Measurements from ENCODE around the gene WDR82. TPM values are rescaled to one million over a fixed set of nuclear protein-coding genes. Genes with fewer than 3 reads are reported as not detected.
A peak's percentile ranks its signal among the peaks of the same experiment; 100 is the strongest.

The WDR82 gene
- total RNA-seq, 4 donors from 2014 or later: 49.5 to 60.3 (median 56.3) TPM

- DNase-seq (ENCODE audit: low spot score in 2 of 2): no peak
- no peak overlapping the region for H3K4me3 ChIP-seq (ENCODE audit: low read depth, poor library complexity, severe bottlenecking)
- WGBS, 2 donors: 78 to 89% methylated on average over 4 of the region's 4 CpGs
- intact Hi-C loops (cut with DNase I; ENCODE audit: low total_unique reads): no loop called here
- TF ChIP-seq POLR2A (IDR thresholded peaks at IDR 0.05) (no peak), CTCF (IDR thresholded peaks at IDR 0.05) (no peak)
Measured at GRCh38 chr3:52240886-52241370, 37.5 kb downstream of the WDR82 start.

- peak; percentile 78 to 94 for DNase-seq (ENCODE audit: low spot score in 2 of 2)
- no peak overlapping the region for H3K4me3 ChIP-seq (ENCODE audit: low read depth, poor library complexity, severe bottlenecking)
- TF ChIP-seq CTCF (IDR thresholded peaks at IDR 0.05) (no peak), POLR2A (IDR thresholded peaks at IDR 0.05) (no peak)
- intact Hi-C loops (cut with DNase I; ENCODE audit: low total_unique reads): no loop called here
- WGBS, 2 donors: 89 to 95% methylated on average over 1 of the region's 1 CpG
Measured at GRCh38 chr3:52240059-52240885, 38.2 kb downstream of the WDR82 start.

GRCh38 chr3:52238761-52239701 is 39.4 kb downstream of the WDR82 start, which contains the start of gene TWF2:
Gene TWF2 (minus strand): TSS chr3:52239158. CDS start chr3:52239016, 142 bp downstream.
- DNase-seq (ENCODE audit: low spot score in 2 of 2): peak; percentile 60 to 93
- peak within 1 kb of the TSS; percentile 73 for H3K4me3 ChIP-seq (ENCODE audit: low read depth, poor library complexity, severe bottlenecking)
- WGBS, 2 donors: 0 to 1% methylated on average over 18 to 88 of the region's 92 CpGs
- intact Hi-C loops (cut with DNase I; ENCODE audit: low total_unique reads): loop anchor here (10.0 kb wide), 1 partner anchor 46 kb away; the partner anchor contains the start of gene GLYCTK
- no peak for TF ChIP-seq CTCF (IDR thresholded peaks at IDR 0.05)
- no peak for TF ChIP-seq POLR2A (IDR thresholded peaks at IDR 0.05)

GRCh38 chr3:52238193-52238760 is 40.2 kb downstream of the WDR82 start:
- 4 to 5% methylated on average over 11 of the region's 11 CpGs for WGBS, 2 donors
- intact Hi-C loops (cut with DNase I; ENCODE audit: low total_unique reads): loop anchor here (10.0 kb wide), 1 partner anchor 47 kb away; the partner anchor contains the start of gene GLYCTK
- TF ChIP-seq POLR2A (IDR thresholded peaks at IDR 0.05) (no peak), CTCF (IDR thresholded peaks at IDR 0.05) (peak in 1 of 3 donors; percentile 13)
- peak overlapping the region; percentile 73 for H3K4me3 ChIP-seq (ENCODE audit: low read depth, poor library complexity, severe bottlenecking)
- DNase-seq (ENCODE audit: low spot score in 2 of 2): no peak

- 0 to 7% methylated on average over 2 to 3 of the region's 8 CpGs for WGBS, 2 donors
- intact Hi-C loops (cut with DNase I; ENCODE audit: low total_unique reads): loop anchor here (10.0 kb wide), 1 partner anchor 47 kb away; the partner anchor contains the start of gene GLYCTK
- peak; percentile 79 to 95 for DNase-seq (ENCODE audit: low spot score in 2 of 2)
Measured at GRCh38 chr3:52237657-52238172, 40.7 kb downstream of the WDR82 start.

More at GRCh38 chr3:52237657-52238172, 40.7 kb downstream of the WDR82 start:
- TF ChIP-seq CTCF (IDR thresholded peaks at IDR 0.05): no peak
- no peak for TF ChIP-seq POLR2A (IDR thresholded peaks at IDR 0.05)
- H3K4me3 ChIP-seq (ENCODE audit: low read depth, poor library complexity, severe bottlenecking): peak overlapping the region; percentile 73
